ENCODE measurements around the gene ADGRF3.
"Not testable (repeated sequence)": the region's sequence is repeated elsewhere in the genome, so short reads cannot be mapped to it uniquely, and the experiment has no call there.

Gene ADGRF3

DNA sequence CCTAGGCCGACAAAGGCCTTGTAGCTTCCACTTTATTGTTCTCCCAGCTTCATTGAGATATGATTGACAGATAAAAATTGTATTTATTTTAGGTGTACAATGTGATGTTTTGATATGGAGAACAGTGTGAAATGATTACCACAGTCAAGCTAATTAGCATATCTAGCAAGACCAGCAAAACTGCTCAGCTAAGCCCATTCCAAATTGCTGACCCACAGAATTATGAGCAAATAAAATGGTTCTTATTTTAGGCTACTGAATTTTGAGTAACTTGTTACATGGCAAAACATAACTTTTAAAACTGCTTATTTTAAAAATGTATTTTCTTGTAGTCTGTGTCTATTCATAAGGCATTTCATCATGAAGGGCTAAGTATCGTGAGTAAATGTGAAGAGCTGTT, 9.3 kb downstream of the ADGRF3 start:
- no peak overlapping the region for H3K4me3 ChIP-seq (ENCODE audit: low read depth, low read length)
- DNase-seq (ENCODE audit: low read depth) = no peak
- TF ChIP-seq, protein P1, sequence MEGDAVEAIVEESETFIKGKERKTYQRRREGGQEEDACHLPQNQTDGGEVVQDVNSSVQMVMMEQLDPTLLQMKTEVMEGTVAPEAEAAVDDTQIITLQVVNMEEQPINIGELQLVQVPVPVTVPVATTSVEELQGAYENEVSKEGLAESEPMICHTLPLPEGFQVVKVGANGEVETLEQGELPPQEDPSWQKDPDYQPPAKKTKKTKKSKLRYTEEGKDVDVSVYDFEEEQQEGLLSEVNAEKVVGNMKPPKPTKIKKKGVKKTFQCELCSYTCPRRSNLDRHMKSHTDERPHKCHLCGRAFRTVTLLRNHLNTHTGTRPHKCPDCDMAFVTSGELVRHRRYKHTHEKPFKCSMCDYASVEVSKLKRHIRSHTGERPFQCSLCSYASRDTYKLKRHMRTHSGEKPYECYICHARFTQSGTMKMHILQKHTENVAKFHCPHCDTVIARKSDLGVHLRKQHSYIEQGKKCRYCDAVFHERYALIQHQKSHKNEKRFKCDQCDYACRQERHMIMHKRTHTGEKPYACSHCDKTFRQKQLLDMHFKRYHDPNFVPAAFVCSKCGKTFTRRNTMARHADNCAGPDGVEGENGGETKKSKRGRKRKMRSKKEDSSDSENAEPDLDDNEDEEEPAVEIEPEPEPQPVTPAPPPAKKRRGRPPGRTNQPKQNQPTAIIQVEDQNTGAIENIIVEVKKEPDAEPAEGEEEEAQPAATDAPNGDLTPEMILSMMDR (IDR thresholded peaks at IDR 0.05; ENCODE audit: insufficient read depth, low read depth, low read length, missing control alignments) = no peak

DNA sequence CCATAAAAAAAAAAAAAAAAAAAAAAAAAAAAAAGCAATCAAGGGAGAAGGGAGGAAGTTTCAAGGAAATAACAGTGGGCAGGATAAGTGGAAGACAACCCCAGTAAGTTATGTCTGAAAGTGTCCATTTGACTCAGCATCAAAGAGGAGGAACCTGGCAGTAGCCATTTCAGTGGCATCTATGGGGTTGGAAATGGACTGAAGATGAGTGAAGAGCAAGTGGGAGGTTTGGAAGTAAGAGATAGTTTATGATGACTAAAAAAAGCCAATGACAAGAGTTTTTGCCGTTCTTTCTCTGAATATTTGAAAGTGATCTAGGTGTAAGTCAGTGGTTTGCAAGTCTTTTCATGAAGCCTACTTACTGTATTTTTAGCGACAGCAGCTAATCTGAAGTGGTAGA, 9.9 kb downstream of the ADGRF3 start:
- no peak overlapping the region for H3K4me3 ChIP-seq (ENCODE audit: low read depth, low read length)
- no peak for DNase-seq (ENCODE audit: low read depth)
- TF ChIP-seq, protein P1 (IDR thresholded peaks at IDR 0.05; ENCODE audit: insufficient read depth, low read depth, low read length, missing control alignments) = no peak

DNA sequence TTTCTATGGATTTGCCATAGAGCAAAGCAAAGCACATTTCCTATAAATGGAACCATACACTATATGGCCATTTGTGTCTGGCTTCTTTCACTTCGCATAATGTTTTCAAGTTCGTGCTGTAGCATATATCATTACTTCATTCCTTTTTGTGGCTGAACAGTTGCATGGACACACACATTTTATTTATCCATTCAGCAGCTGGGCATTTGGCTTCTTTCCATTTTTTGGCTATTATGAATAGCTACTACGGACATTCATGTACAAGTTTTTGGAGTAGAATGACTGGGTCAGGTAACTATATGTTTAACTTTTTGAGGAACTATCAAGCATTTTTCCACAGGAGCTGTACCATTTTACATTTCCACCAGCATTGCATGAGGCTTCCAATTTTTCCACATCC, 11.4 kb downstream of the ADGRF3 start:
- TF ChIP-seq, protein P1 (IDR thresholded peaks at IDR 0.05; ENCODE audit: insufficient read depth, low read depth, low read length, missing control alignments) = no peak
- no peak overlapping the region for H3K4me3 ChIP-seq (ENCODE audit: low read depth, low read length)
- DNase-seq (ENCODE audit: low read depth) = no peak

DNA sequence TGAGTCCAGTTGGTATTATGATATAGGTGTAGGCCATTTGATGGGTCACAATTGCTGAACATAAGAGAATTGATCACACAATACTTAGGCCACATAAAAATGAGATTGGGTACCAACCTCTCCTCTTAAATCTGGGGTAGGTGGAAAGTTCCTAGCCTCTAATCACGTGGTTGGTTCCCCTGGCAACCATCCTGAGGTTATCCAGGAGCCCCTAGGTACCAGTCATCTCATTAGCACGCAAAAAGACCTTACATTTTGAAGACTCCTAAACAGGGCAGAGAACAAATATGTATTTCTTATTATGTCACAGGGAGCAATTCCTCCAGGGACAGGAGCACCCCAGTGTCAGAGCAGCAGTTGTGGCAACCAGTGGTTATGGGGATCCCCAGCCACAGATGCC, 13.3 kb downstream of the ADGRF3 start:
- no peak for DNase-seq (ENCODE audit: low read depth)
- TF ChIP-seq, protein P1 (IDR thresholded peaks at IDR 0.05; ENCODE audit: insufficient read depth, low read depth, low read length, missing control alignments) = no peak
- no peak overlapping the region for H3K4me3 ChIP-seq (ENCODE audit: low read depth, low read length)

DNA sequence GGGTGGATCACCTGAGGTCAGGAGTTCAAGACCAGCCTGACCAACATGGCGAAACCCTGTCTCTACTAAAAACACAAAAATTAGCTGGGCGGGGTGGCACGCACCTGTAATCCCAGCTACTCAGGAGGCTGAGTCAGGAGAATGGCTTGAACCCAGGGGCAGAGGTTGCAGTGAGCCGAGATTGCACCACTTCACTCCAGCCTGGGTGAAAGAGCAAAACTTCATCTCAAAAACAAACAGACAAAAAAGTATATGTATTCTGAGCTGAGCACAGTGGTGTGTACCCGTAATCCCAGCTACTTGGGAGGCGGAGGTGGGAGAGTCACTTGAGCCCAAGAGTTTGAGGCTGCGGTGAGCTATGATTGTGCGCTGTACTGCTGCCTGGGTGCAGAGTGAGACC, 15.3 kb downstream of the ADGRF3 start:
- H3K4me3 ChIP-seq (ENCODE audit: low read depth, low read length); DNase-seq (ENCODE audit: low read depth): not testable (repeated sequence)

DNA sequence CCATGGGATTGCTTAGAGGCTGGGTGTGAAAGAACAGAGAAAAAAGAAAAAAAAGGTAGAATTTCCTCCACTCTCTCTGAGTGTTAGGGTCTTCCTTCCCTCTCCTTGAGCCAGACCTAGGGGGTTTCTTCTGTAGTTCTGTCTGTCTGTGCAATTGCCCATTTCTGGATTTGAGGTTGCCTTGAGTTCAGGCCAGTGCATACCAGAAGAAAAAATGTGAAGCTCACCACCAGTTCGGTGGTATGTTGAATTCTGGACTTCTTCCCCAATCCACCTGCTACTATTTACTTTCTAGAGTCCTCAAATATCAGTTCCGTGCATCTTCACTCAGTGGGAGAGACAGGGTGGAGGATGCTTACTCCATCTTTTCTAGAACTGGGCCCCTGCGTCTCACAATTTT, 16.0 kb downstream of the ADGRF3 start:
- H3K4me3 ChIP-seq (ENCODE audit: low read depth, low read length) = no peak overlapping the region
- no peak for DNase-seq (ENCODE audit: low read depth)
- TF ChIP-seq, protein P1 (IDR thresholded peaks at IDR 0.05; ENCODE audit: insufficient read depth, low read depth, low read length, missing control alignments) = no peak

DNA sequence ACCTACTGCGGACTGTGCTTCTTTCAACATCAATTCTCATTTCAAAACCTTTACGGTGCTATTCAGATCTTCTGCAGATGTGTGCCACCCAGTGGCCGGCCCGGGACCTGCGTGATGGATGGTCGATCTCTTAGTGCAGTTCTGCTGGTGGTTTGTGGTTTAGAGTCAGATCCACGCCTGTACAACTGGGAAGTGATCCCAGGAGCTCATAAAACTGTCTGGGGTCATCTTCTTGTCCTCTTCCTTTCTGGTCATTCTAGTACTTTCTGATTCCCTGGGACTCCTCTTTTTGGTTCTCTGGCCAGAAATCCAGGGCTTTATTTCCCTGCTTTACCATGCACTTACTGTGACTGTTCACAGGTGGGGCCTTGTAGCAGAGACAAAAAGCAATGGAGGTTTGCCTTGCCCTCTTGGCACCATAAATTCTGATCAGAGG, 16.5 kb downstream of the ADGRF3 start:
- TF ChIP-seq, protein P1 (IDR thresholded peaks at IDR 0.05; ENCODE audit: insufficient read depth, low read depth, low read length, missing control alignments) = peak; percentile 92
- peak; percentile 83 for DNase-seq (ENCODE audit: low read depth)
- H3K4me3 ChIP-seq (ENCODE audit: low read depth, low read length) = no peak overlapping the region

DNA sequence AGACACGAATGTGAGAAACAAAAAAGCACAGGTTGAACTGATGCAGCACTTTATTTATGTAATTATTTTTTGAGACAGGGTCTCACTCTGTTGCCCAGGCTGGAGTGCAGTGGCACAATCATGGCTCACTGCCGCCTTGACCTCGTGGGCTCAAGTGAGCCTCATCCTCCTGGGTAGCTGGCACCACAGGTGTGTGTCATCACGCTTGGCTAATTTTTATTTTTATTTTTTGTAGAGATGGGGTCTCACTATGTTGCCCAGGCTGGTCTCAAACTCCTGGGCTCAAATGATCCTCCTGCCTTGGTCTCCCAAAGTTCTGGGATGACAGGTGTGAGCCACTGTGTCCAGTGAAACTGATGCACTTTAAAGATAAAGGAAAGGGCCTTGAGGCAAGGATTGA, 17.5 kb downstream of the ADGRF3 start:
- H3K4me3 ChIP-seq (ENCODE audit: low read depth, low read length); DNase-seq (ENCODE audit: low read depth): not testable (repeated sequence)

Data from GM12865 (cell line).